GM23338 (cell line): ENCODE data around the gene SPIRE1. TPM values are rescaled to one million over a fixed set of nuclear protein-coding genes. Genes with fewer than 3 reads are reported as not detected.

Source experiments
- ATAC-seq: fragments of 200-7000 bp; cut with Tn5 transposase; 3 replicates; pipeline ENCODE4 v1.9.1; 2020
- DNase-seq: peaks from one replicate; pipeline ENCODE4 v3.0.0-alpha.2; 2015; ENCODE audit warnings: low spot score
- H2AFZ ChIP-seq: fragments of 200-600 bp; sonication (generic); 2 replicates; pipeline ENCODE4 v1.8.0; 2016; ENCODE audit warnings: antibody characterized with exemption, mild to moderate bottlenecking, moderate library complexity
- H3F3A ChIP-seq: fragments of 200-600 bp; sonication (generic); replicated peaks from 2 replicates; pipeline ENCODE4 v1.8.0; 2017; ENCODE audit warnings: antibody characterized with exemption, mixed run types, low read depth
- H3K27ac ChIP-seq: fragments of 200-600 bp; sonication (generic); 2 replicates; pipeline ENCODE4 v1.6.1; 2016; ENCODE audit warnings: low read depth
- H3K27me3 ChIP-seq: fragments of 200-600 bp; sonication (generic); 2 replicates; pipeline ENCODE4 v1.8.0; 2016; ENCODE audit warnings: mild to moderate bottlenecking, mixed run types, moderate library complexity; ENCODE audit not compliant: insufficient read depth
- H3K36me3 ChIP-seq: fragments of 200-600 bp; sonication (generic); 2 replicates; pipeline ENCODE4 v1.8.0; 2016; ENCODE audit warnings: mild to moderate bottlenecking; ENCODE audit not compliant: insufficient read depth
- H3K4me1 ChIP-seq: fragments of 200-600 bp; sonication (generic); 2 replicates; pipeline ENCODE4 v1.8.0; 2016; ENCODE audit warnings: mild to moderate bottlenecking, moderate library complexity; ENCODE audit not compliant: insufficient read depth
- H3K4me2 ChIP-seq: fragments of 200-600 bp; sonication (generic); 2 replicates; pipeline ENCODE4 v1.7.1; 2017; ENCODE audit warnings: mixed run types
- H3K4me3 ChIP-seq: fragments of 200-600 bp; sonication (generic); 2 replicates; pipeline ENCODE4 v1.6.1; 2016; ENCODE audit warnings: mixed run types
- H3K79me2 ChIP-seq: fragments of 200-600 bp; sonication (generic); replicated peaks from 2 replicates; pipeline ENCODE4 v1.8.0; 2017; ENCODE audit warnings: mild to moderate bottlenecking; ENCODE audit not compliant: insufficient read depth
- H3K9me2 ChIP-seq: fragments of 200-600 bp; sonication (generic); 2 replicates; pipeline ENCODE4 v1.8.0; 2017; ENCODE audit not compliant: insufficient read depth
- H4K20me1 ChIP-seq: fragments of 200-600 bp; sonication (generic); replicated peaks from 2 replicates; pipeline ENCODE4 v1.8.0; 2017; ENCODE audit warnings: mild to moderate bottlenecking; ENCODE audit not compliant: insufficient read depth
- H3K27ac Mint-ChIP-seq: 2 replicates; pipeline ENCODE4 v1.8.0; 2020; ENCODE audit warnings: inconsistent platforms, mild to moderate bottlenecking, moderate library complexity, mixed read lengths
- H3K27me3 Mint-ChIP-seq: 3 replicates; pipeline ENCODE4 v1.8.0; 2022; ENCODE audit warnings: low read depth, mild to moderate bottlenecking, moderate library complexity, mixed read lengths, inconsistent platforms; ENCODE audit not compliant: insufficient read depth, poor library complexity
- H3K36me3 Mint-ChIP-seq: 3 replicates; pipeline ENCODE4 v1.8.0; 2021; ENCODE audit warnings: low read depth, mild to moderate bottlenecking, inconsistent platforms, moderate library complexity, mixed read lengths
- H3K4me1 Mint-ChIP-seq: 3 replicates; pipeline ENCODE4 v1.8.0; 2020; ENCODE audit warnings: mild to moderate bottlenecking, inconsistent platforms, mixed read lengths
- H3K4me3 Mint-ChIP-seq: 3 replicates; pipeline ENCODE4 v1.8.0; 2021; ENCODE audit warnings: moderate library complexity, mild to moderate bottlenecking, inconsistent platforms, mixed read lengths
- H3K9me3 Mint-ChIP-seq: 3 replicates; pipeline ENCODE4 v1.8.0; 2020; ENCODE audit warnings: moderate library complexity, mild to moderate bottlenecking, inconsistent platforms, mixed read lengths
- CREB1 ChIP-seq: fragments of 250-450 bp; sonication (Bioruptor Pico); IDR thresholded peaks from 2 replicates; pipeline ENCODE4 v1.5.0; 2020; ENCODE audit warnings: low read depth, mild to moderate bottlenecking, moderate library complexity
- JUNB ChIP-seq: IDR thresholded peaks from one replicate; pipeline ENCODE4 v1.6.1; 2016; ENCODE audit warnings: antibody characterized with exemption; ENCODE audit not compliant: unreplicated experiment
- polyA plus RNA-seq: library from polyadenylated mRNA; unstranded; fragments of >200 nt; fragmentation: Nextera tagmentation; extraction: Ambion mirVana; gene quantifications from 2 replicates; pipeline ENCODE4 v1.2.1, GENCODE V29; 2016
- total RNA-seq: library from RNA; depleted of rRNA; stranded (reverse); fragments of >200 nt; shearing (Covaris generic); gene quantifications from 2 replicates; pipeline ENCODE4 v1.2.3, GENCODE V29; 2014
- TF ChIP-seq, protein P1 (sequence below): fragments of 250-450 bp; sonication (Bioruptor Pico); IDR thresholded peaks from 2 replicates; pipeline ENCODE4 v1.5.0; 2020; ENCODE audit warnings: mild to moderate bottlenecking, moderate library complexity
- TF ChIP-seq, protein P2 (sequence below), 2 experiments: fragments of 200-600 bp in 1 of 2; sonication (generic) in 1 of 2; conservative IDR thresholded peaks; 2 replicates each; pipeline versions ENCODE4 v1.5.1 to v1.6.1; 2016 to 2017; ENCODE audit warnings: antibody characterized with exemption in 2 of 2, low read depth in 2 of 2, mild to moderate bottlenecking in 2 of 2, moderate library complexity in 1 of 2

SPIRE1 gene
- total and polyA plus RNA-seq, 2 experiments from 2014 or later = 2.9 to 15.5 TPM

GRCh38 chr18:12703664-12704063 lies 45.8 kb upstream of the SPIRE1 start (continued):
- TF ChIP-seq, protein P1, sequence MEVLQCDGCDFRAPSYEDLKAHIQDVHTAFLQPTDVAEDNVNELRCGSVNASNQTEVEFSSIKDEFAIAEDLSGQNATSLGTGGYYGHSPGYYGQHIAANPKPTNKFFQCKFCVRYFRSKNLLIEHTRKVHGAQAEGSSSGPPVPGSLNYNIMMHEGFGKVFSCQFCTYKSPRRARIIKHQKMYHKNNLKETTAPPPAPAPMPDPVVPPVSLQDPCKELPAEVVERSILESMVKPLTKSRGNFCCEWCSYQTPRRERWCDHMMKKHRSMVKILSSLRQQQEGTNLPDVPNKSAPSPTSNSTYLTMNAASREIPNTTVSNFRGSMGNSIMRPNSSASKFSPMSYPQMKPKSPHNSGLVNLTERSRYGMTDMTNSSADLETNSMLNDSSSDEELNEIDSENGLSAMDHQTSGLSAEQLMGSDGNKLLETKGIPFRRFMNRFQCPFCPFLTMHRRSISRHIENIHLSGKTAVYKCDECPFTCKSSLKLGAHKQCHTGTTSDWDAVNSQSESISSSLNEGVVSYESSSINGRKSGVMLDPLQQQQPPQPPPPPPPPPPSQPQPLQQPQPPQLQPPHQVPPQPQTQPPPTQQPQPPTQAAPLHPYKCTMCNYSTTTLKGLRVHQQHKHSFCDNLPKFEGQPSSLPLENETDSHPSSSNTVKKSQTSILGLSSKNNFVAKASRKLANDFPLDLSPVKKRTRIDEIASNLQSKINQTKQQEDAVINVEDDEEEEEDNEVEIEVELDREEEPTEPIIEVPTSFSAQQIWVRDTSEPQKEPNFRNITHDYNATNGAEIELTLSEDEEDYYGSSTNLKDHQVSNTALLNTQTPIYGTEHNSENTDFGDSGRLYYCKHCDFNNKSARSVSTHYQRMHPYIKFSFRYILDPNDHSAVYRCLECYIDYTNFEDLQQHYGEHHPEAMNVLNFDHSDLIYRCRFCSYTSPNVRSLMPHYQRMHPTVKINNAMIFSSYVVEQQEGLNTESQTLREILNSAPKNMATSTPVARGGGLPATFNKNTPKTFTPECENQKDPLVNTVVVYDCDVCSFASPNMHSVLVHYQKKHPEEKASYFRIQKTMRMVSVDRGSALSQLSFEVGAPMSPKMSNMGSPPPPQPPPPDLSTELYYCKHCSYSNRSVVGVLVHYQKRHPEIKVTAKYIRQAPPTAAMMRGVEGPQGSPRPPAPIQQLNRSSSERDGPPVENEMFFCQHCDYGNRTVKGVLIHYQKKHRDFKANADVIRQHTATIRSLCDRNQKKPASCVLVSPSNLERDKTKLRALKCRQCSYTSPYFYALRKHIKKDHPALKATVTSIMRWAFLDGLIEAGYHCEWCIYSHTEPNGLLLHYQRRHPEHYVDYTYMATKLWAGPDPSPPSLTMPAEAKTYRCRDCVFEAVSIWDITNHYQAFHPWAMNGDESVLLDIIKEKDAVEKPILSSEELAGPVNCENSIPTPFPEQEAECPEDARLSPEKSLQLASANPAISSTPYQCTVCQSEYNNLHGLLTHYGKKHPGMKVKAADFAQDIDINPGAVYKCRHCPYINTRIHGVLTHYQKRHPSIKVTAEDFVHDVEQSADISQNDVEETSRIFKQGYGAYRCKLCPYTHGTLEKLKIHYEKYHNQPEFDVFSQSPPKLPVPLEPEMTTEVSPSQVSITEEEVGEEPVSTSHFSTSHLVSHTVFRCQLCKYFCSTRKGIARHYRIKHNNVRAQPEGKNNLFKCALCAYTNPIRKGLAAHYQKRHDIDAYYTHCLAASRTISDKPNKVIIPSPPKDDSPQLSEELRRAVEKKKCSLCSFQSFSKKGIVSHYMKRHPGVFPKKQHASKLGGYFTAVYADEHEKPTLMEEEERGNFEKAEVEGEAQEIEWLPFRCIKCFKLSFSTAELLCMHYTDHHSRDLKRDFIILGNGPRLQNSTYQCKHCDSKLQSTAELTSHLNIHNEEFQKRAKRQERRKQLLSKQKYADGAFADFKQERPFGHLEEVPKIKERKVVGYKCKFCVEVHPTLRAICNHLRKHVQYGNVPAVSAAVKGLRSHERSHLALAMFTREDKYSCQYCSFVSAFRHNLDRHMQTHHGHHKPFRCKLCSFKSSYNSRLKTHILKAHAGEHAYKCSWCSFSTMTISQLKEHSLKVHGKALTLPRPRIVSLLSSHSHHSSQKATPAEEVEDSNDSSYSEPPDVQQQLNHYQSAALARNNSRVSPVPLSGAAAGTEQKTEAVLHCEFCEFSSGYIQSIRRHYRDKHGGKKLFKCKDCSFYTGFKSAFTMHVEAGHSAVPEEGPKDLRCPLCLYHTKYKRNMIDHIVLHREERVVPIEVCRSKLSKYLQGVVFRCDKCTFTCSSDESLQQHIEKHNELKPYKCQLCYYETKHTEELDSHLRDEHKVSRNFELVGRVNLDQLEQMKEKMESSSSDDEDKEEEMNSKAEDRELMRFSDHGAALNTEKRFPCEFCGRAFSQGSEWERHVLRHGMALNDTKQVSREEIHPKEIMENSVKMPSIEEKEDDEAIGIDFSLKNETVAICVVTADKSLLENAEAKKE = no peak
- TF ChIP-seq JUNB = no peak
- TF ChIP-seq, protein P2, sequence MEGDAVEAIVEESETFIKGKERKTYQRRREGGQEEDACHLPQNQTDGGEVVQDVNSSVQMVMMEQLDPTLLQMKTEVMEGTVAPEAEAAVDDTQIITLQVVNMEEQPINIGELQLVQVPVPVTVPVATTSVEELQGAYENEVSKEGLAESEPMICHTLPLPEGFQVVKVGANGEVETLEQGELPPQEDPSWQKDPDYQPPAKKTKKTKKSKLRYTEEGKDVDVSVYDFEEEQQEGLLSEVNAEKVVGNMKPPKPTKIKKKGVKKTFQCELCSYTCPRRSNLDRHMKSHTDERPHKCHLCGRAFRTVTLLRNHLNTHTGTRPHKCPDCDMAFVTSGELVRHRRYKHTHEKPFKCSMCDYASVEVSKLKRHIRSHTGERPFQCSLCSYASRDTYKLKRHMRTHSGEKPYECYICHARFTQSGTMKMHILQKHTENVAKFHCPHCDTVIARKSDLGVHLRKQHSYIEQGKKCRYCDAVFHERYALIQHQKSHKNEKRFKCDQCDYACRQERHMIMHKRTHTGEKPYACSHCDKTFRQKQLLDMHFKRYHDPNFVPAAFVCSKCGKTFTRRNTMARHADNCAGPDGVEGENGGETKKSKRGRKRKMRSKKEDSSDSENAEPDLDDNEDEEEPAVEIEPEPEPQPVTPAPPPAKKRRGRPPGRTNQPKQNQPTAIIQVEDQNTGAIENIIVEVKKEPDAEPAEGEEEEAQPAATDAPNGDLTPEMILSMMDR (conservative IDR thresholded peaks at IDR 0.05; ENCODE audit: low read depth in 2 of 2) = no peak

- Histone ChIP-seq H4K20me1 (peaks cover 17% of the 10 kb centered on the region; the same call in 1 of the 2 replicates), H3K9me2 (no peaks in the 10 kb centered on the region), H3K27me3 (no peaks in the 10 kb centered on the region), H3F3A (peaks cover 11% of the 10 kb centered on the region; the same call in 1 of the 2 replicates), H3K4me2 (peak overlapping the region; percentile 93), H3K4me3 (peak overlapping the region; percentile 81), H3K27ac (peak overlapping the region; percentile 95), H2AFZ (peak overlapping the region; percentile 94), H3K36me3 (peaks cover 27% of the 10 kb centered on the region), H3K79me2 (peaks cover 67% of the 10 kb centered on the region), H3K4me1 (peaks cover 13% of the 10 kb centered on the region; the same call in 1 of the 2 replicates)
- H3K27me3 Mint-ChIP-seq = peaks cover 8% of the 10 kb centered on the region
- no peak for DNase-seq
- ATAC-seq = no peak
- peak overlapping the region; percentile 95 for H3K4me3 Mint-ChIP-seq
- TF ChIP-seq CREB1 (CRISPR knock-in tag) = no peak
- H3K36me3 Mint-ChIP-seq = peaks cover 40% of the 10 kb centered on the region
- H3K27ac Mint-ChIP-seq = peak overlapping the region; percentile 100
- H3K9me3 Mint-ChIP-seq = peaks cover 6% of the 10 kb centered on the region; the same call in 1 of the 3 replicates
- peaks cover 23% of the 10 kb centered on the region for H3K4me1 Mint-ChIP-seq
These were observed 45.2 kb upstream of the SPIRE1 start for GRCh38 chr18:12703096-12703567.
